BE2C (cell line): ENCODE results near the gene ASB7.

Source experiments
- DNase-seq: peaks from one replicate; pipeline ENCODE4 v3.0.0-alpha.2; 2020
- H3K27me3 ChIP-seq: fragments of 250-450 bp; sonication (Bioruptor Pico); 2 replicates; pipeline ENCODE4 v1.5.1; 2020; ENCODE audit warnings: mild to moderate bottlenecking
- H3K36me3 ChIP-seq: fragments of 250-450 bp; sonication (Bioruptor Pico); 2 replicates; pipeline ENCODE4 v1.5.1; 2020; ENCODE audit warnings: mild to moderate bottlenecking
- H3K4me1 ChIP-seq: fragments of 250-450 bp; sonication (Bioruptor Pico); 2 replicates; pipeline ENCODE4 v1.5.1; 2020
- H3K4me3 ChIP-seq: 2 replicates; pipeline ENCODE4 v1.5.1; 2011; ENCODE audit warnings: low read depth, low read length
- H3K9me3 ChIP-seq: fragments of 250-450 bp; sonication (Bioruptor Pico); 2 replicates; pipeline ENCODE4 v1.5.1; 2020
- CTCF ChIP-seq: IDR thresholded peaks from 2 replicates; pipeline ENCODE4 v1.5.1; 2012; ENCODE audit warnings: mild to moderate bottlenecking, low read depth, low read length

ASB7 gene

GRCh38 chr15:100592898-100593297 is 9.5 kb upstream of the ASB7 start:
- H3K36me3 ChIP-seq = peaks cover 7% of the 10 kb centered on the region
- no peaks in the 10 kb centered on the region for H3K27me3 ChIP-seq
- no peak for DNase-seq
- no peak for TF ChIP-seq CTCF
- peaks cover 7% of the 10 kb centered on the region for H3K9me3 ChIP-seq
- peaks cover 8% of the 10 kb centered on the region; the same call in 1 of the 2 replicates for H3K4me1 ChIP-seq
- no peak overlapping the region for H3K4me3 ChIP-seq

GRCh38 chr15:100593431-100593830 is 9.0 kb upstream of the ASB7 start:
- no peak overlapping the region for H3K4me3 ChIP-seq
- peaks cover 7% of the 10 kb centered on the region for H3K9me3 ChIP-seq
- no peak for DNase-seq
- TF ChIP-seq CTCF = no peak
- no peaks in the 10 kb centered on the region for H3K27me3 ChIP-seq
- peaks cover 7% of the 10 kb centered on the region for H3K36me3 ChIP-seq
- peaks cover 8% of the 10 kb centered on the region; the same call in 1 of the 2 replicates for H3K4me1 ChIP-seq

- Histone ChIP-seq H3K27me3 (no peaks in the 10 kb centered on the region), H3K4me1 (peaks cover 8% of the 10 kb centered on the region; the same call in 1 of the 2 replicates), H3K9me3 (no peaks in the 10 kb centered on the region), H3K36me3 (no peaks in the 10 kb centered on the region; the same call in 1 of the 2 replicates), H3K4me3 (no peak overlapping the region)
- no peak for TF ChIP-seq CTCF
- DNase-seq = peak; percentile 19
Observed at GRCh38 chr15:100595964-100596363, 6.4 kb upstream of the ASB7 start.

GRCh38 chr15:100596792-100597191 is 5.6 kb upstream of the ASB7 start:
- peaks cover 8% of the 10 kb centered on the region; the same call in 1 of the 2 replicates for H3K4me1 ChIP-seq
- TF ChIP-seq CTCF = no peak
- DNase-seq = no peak
- H3K27me3 ChIP-seq = no peaks in the 10 kb centered on the region
- H3K4me3 ChIP-seq = peak overlapping the region; percentile 21
- no peaks in the 10 kb centered on the region; the same call in 1 of the 2 replicates for H3K36me3 ChIP-seq
- no peaks in the 10 kb centered on the region for H3K9me3 ChIP-seq

- no peaks in the 10 kb centered on the region for H3K36me3 ChIP-seq
- H3K4me3 ChIP-seq = no peak overlapping the region
- no peaks in the 10 kb centered on the region for H3K27me3 ChIP-seq
- DNase-seq = no peak
- H3K4me1 ChIP-seq = peaks cover 8% of the 10 kb centered on the region; the same call in 1 of the 2 replicates
- TF ChIP-seq CTCF = no peak
- no peaks in the 10 kb centered on the region for H3K9me3 ChIP-seq
Observed at GRCh38 chr15:100597862-100598261, 4.5 kb upstream of the ASB7 start.

GRCh38 chr15:100598655-100599054 is 3.7 kb upstream of the ASB7 start:
- H3K9me3 ChIP-seq = no peaks in the 10 kb centered on the region
- no peak for DNase-seq
- no peaks in the 10 kb centered on the region for H3K36me3 ChIP-seq
- peaks cover 8% of the 10 kb centered on the region; the same call in 1 of the 2 replicates for H3K4me1 ChIP-seq
- no peak overlapping the region for H3K4me3 ChIP-seq
- no peak for TF ChIP-seq CTCF
- no peaks in the 10 kb centered on the region for H3K27me3 ChIP-seq
